ENCODE results near the gene ADCYAP1R1. TPM values are rescaled to one million over a fixed set of nuclear protein-coding genes. Genes with fewer than 3 reads are reported as not detected.

The ADCYAP1R1 gene
- total RNA-seq, 1 donor from 2014 or later: 2.9 TPM

GRCh38 chr7:31067491-31067890 is 15.4 kb downstream of the ADCYAP1R1 start:
- intact Hi-C loops (cut with DNase I): no loop called here
- Histone ChIP-seq H3K9me3 (no peaks in the 10 kb centered on the region), H3K4me1 (no peaks in the 10 kb centered on the region), H3K27me3 (ENCODE audit: low read depth) (no peaks in the 10 kb centered on the region), H3K36me3 (no peaks in the 10 kb centered on the region), H3K27ac (no peak overlapping the region), H3K4me3 (no peak overlapping the region)
- no peak for TF ChIP-seq CTCF (IDR thresholded peaks at IDR 0.05)
- ATAC-seq (no peak), DNase-seq (no peak)

- intact Hi-C loops (cut with DNase I): no loop called here
- Histone ChIP-seq H3K27ac (no peak overlapping the region), H3K27me3 (ENCODE audit: low read depth) (no peaks in the 10 kb centered on the region), H3K9me3 (no peaks in the 10 kb centered on the region), H3K4me3 (no peak overlapping the region), H3K36me3 (no peaks in the 10 kb centered on the region), H3K4me1 (no peaks in the 10 kb centered on the region)
- TF ChIP-seq CTCF (IDR thresholded peaks at IDR 0.05): no peak
- ATAC-seq (no peak), DNase-seq (no peak)
These were observed 16.0 kb downstream of the ADCYAP1R1 start for GRCh38 chr7:31068006-31068675.

GRCh38 chr7:31069860-31070555 is 17.9 kb downstream of the ADCYAP1R1 start:
- Histone ChIP-seq H3K4me1 (no peaks in the 10 kb centered on the region), H3K27ac (no peak overlapping the region), H3K36me3 (no peaks in the 10 kb centered on the region), H3K4me3 (no peak overlapping the region), H3K9me3 (no peaks in the 10 kb centered on the region), H3K27me3 (ENCODE audit: low read depth) (no peaks in the 10 kb centered on the region)
- no peak for DNase-seq
- TF ChIP-seq CTCF (IDR thresholded peaks at IDR 0.05): no peak
- ATAC-seq: no peak
- intact Hi-C loops (cut with DNase I): no loop called here

- H3K27me3 ChIP-seq (ENCODE audit: low read depth): no peaks in the 10 kb centered on the region
- no peak overlapping the region for H3K4me3 ChIP-seq
- no peaks in the 10 kb centered on the region for H3K9me3 ChIP-seq
- intact Hi-C loops (cut with DNase I): no loop called here
- DNase-seq (peak; percentile 14), ATAC-seq (no peak)
- no peak for TF ChIP-seq CTCF (IDR thresholded peaks at IDR 0.05)
- H3K36me3 ChIP-seq: no peaks in the 10 kb centered on the region
- H3K4me1 ChIP-seq: no peaks in the 10 kb centered on the region
- H3K27ac ChIP-seq: no peak overlapping the region
These were observed 19.0 kb downstream of the ADCYAP1R1 start for GRCh38 chr7:31070991-31071644.

GRCh38 chr7:31071645-31072029 is 19.5 kb downstream of the ADCYAP1R1 start:
- no peaks in the 10 kb centered on the region for H3K27me3 ChIP-seq (ENCODE audit: low read depth)
- ATAC-seq (no peak), DNase-seq (no peak)
- H3K4me3 ChIP-seq: no peak overlapping the region
- no peaks in the 10 kb centered on the region for H3K9me3 ChIP-seq
- no peaks in the 10 kb centered on the region for H3K36me3 ChIP-seq
- TF ChIP-seq CTCF (IDR thresholded peaks at IDR 0.05): no peak
- H3K4me1 ChIP-seq: no peaks in the 10 kb centered on the region
- H3K27ac ChIP-seq: no peak overlapping the region
- intact Hi-C loops (cut with DNase I): no loop called here
